AG04449 (cell line): Measurements from ENCODE around the gene CYTH1.

ENCODE experiments used
- CTCF ChIA-PET: fragments of 350-600 bp; formaldehyde crosslinking; extraction: SDS; loops from one replicate; lab custom pipeline; 2021; ENCODE audit warnings: antibody characterized with exemption; lab: Yijun Ruan, JAX
- POLR2A ChIA-PET: fragments of 400-600, 350-600 bp; formaldehyde crosslinking; extraction: SDS; loops from one replicate; lab custom pipeline; 2020; ENCODE audit warnings: antibody characterized with exemption, inconsistent platforms; lab: Yijun Ruan, JAX
- DNase-seq: peaks from one replicate; pipeline ENCODE4 v3.0.0-alpha.2; 2010; ENCODE audit warnings: low read depth, low spot score
- H3K4me3 ChIP-seq: 2 replicates; pipeline ENCODE4 v1.5.1; 2011; ENCODE audit warnings: low read depth, mild to moderate bottlenecking, control low read depth, low read length
- TF ChIP-seq, protein P1 (sequence below): IDR thresholded peaks from one replicate; pipeline ENCODE4 v1.5.1; 2011; ENCODE audit warnings: mild to moderate bottlenecking, moderate library complexity, low read length, control low read depth, inconsistent platforms; ENCODE audit not compliant: insufficient read depth; ENCODE audit errors: missing control alignments

CYTH1 gene

GRCh38 chr17:78680436-78680835, 101.6 kb downstream of the CYTH1 start:
- DNase-seq = no peak
- ChIA-PET POLR2A (no interaction called here), CTCF (interaction anchor here (0.9 to 1.3 kb wide), 2 partner anchors 10 to 15 kb away, joined by 3 to 4 read pairs; no protein-coding TSS in a partner anchor)
- H3K4me3 ChIP-seq = no peak overlapping the region
- TF ChIP-seq, protein P1, sequence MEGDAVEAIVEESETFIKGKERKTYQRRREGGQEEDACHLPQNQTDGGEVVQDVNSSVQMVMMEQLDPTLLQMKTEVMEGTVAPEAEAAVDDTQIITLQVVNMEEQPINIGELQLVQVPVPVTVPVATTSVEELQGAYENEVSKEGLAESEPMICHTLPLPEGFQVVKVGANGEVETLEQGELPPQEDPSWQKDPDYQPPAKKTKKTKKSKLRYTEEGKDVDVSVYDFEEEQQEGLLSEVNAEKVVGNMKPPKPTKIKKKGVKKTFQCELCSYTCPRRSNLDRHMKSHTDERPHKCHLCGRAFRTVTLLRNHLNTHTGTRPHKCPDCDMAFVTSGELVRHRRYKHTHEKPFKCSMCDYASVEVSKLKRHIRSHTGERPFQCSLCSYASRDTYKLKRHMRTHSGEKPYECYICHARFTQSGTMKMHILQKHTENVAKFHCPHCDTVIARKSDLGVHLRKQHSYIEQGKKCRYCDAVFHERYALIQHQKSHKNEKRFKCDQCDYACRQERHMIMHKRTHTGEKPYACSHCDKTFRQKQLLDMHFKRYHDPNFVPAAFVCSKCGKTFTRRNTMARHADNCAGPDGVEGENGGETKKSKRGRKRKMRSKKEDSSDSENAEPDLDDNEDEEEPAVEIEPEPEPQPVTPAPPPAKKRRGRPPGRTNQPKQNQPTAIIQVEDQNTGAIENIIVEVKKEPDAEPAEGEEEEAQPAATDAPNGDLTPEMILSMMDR = no peak

DNA sequence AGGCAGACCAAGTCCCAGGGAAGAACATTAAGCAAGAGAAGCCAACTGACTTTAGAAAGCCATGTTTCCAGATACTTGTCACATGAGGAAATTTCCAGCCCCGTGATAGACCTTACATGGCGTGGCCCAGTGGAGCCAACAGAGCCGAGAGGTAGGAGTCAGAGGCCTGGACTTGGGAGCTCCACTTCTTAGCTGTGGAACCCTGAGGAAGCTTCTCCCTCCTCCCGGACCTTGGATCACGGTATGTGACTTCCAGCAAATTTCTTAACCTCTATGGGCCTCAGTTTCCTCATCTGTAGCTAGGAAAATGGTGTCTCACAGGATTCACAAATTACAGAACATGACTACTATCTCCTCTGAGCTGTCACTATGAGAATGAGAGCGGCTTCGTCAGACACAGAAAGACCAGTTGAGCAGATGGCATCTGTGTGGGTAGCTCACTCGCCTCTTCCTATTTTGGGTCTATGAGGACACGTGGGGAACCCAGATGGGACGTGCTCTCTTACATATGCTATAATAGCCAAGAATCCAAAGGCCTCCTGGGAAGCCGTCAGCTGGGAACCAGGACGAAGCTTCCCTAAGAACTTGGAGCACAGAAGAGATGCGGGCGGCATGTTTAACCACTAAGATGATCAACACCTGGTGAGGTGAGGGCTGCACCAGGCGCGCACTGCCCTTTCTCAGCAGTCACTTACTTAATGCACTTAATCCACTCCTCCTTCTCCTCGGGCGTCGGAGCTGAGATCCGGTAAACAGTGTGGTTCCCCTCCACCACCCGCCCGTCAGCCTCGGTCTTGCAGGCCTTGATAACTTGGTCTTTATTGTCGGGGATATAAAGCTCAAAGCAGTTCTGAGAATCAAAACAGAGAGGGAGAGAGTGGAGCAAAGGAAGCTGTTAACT, 102.3 kb downstream of the CYTH1 start:
- CTCF ChIA-PET = interaction anchor here (0.7 to 1.3 kb wide), 4 partner anchors 11 to 182 kb away, joined by 3 to 4 read pairs (median 3); no protein-coding TSS in a partner anchor
- DNase-seq = no peak
- TF ChIP-seq, protein P1 = no peak
- H3K4me3 ChIP-seq = no peak overlapping the region
- POLR2A ChIA-PET = no interaction called here

- DNase-seq = no peak
- ChIA-PET POLR2A (no interaction called here), CTCF (interaction anchor here (1.0 kb wide), 1 partner anchor 181 kb away, joined by 3 read pairs; no protein-coding TSS in a partner anchor)
- no peak overlapping the region for H3K4me3 ChIP-seq
- TF ChIP-seq, protein P1 = no peak
These were observed 103.4 kb downstream of the CYTH1 start for GRCh38 chr17:78678711-78679110.

DNA sequence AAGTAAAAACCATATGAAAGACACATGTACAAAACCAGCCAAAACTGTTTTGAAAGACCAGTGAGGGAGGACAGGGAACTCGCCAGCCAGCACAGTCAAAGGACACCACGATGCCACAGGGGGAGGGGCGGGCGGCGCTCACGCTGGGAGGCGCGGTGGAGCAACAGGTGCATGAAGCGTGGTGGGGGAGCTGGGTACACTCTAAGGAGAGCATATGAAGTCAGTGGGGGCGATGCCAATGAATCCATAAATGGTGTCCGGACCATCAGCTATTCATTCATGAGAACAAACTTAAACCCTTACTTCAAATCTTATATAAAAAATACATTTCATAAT, 103.9 kb downstream of the CYTH1 start:
- TF ChIP-seq, protein P1 = no peak
- DNase-seq = no peak
- POLR2A ChIA-PET = no interaction called here
- no peak overlapping the region for H3K4me3 ChIP-seq
- CTCF ChIA-PET = no interaction called here

DNA sequence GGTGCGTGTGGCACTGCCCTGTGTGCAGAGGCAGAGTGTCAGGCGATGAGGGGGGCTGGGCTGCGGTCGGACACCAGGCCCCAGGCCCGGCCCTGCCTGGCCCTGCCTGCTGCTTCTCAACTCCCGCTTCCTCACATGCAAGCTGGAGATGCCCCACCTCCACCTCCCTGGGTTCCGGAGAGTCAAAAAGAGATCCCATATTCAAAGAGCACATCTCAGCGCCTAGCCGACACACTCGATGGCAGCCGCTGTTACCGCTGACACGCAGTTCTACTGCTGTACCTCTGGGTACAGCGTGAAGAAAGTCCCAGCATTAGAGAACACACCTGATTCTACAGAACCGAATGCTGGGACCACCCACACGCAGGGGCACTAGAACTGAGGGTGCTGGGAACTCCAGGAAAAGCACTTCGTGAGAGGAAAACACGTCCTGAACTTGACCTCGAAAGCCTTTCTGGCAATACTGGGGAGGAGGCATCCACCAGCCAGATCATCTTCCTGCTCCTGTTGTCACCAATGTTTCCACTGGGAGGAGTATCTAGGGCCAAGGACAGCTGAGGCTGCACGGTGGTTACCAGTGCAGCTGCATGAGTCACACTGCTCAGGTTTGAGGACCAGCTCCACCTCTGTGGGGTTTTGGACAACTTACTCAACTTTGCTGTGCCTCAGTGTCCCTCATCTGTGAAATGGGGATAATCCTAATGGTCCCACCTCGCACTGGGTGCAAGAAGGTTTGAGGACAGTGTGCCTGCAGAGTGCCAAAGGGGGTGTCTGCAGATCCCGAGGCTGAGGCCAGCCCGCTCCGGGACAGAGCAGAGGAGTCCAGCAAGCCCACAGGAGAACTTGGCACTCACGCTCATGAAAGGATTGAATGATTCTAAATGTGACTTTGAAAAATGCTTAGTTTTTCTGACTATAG, 104.5 kb downstream of the CYTH1 start:
- no peak for DNase-seq
- CTCF ChIA-PET = no interaction called here
- TF ChIP-seq, protein P1 = no peak
- H3K4me3 ChIP-seq = no peak overlapping the region
- POLR2A ChIA-PET = no interaction called here
